GM23338 (cell line): ENCODE measurements around the gene RNF157. TPM values are rescaled to one million over a fixed set of nuclear protein-coding genes. Genes with fewer than 3 reads are reported as not detected.

Source experiments
- ATAC-seq: fragments of 200-7000 bp; cut with Tn5 transposase; 3 replicates; pipeline ENCODE4 v1.9.1; 2020
- DNase-seq: peaks from one replicate; pipeline ENCODE4 v3.0.0-alpha.2; 2015; ENCODE audit warnings: low spot score
- H2AFZ ChIP-seq: fragments of 200-600 bp; sonication (generic); 2 replicates; pipeline ENCODE4 v1.8.0; 2016; ENCODE audit warnings: antibody characterized with exemption, mild to moderate bottlenecking, moderate library complexity
- H3F3A ChIP-seq: fragments of 200-600 bp; sonication (generic); replicated peaks from 2 replicates; pipeline ENCODE4 v1.8.0; 2017; ENCODE audit warnings: antibody characterized with exemption, mixed run types, low read depth
- H3K27ac ChIP-seq: fragments of 200-600 bp; sonication (generic); 2 replicates; pipeline ENCODE4 v1.6.1; 2016; ENCODE audit warnings: low read depth
- H3K27me3 ChIP-seq: fragments of 200-600 bp; sonication (generic); 2 replicates; pipeline ENCODE4 v1.8.0; 2016; ENCODE audit warnings: mild to moderate bottlenecking, mixed run types, moderate library complexity; ENCODE audit not compliant: insufficient read depth
- H3K36me3 ChIP-seq: fragments of 200-600 bp; sonication (generic); 2 replicates; pipeline ENCODE4 v1.8.0; 2016; ENCODE audit warnings: mild to moderate bottlenecking; ENCODE audit not compliant: insufficient read depth
- H3K4me1 ChIP-seq: fragments of 200-600 bp; sonication (generic); 2 replicates; pipeline ENCODE4 v1.8.0; 2016; ENCODE audit warnings: mild to moderate bottlenecking, moderate library complexity; ENCODE audit not compliant: insufficient read depth
- H3K4me2 ChIP-seq: fragments of 200-600 bp; sonication (generic); 2 replicates; pipeline ENCODE4 v1.7.1; 2017; ENCODE audit warnings: mixed run types
- H3K4me3 ChIP-seq: fragments of 200-600 bp; sonication (generic); 2 replicates; pipeline ENCODE4 v1.6.1; 2016; ENCODE audit warnings: mixed run types
- H3K79me2 ChIP-seq: fragments of 200-600 bp; sonication (generic); replicated peaks from 2 replicates; pipeline ENCODE4 v1.8.0; 2017; ENCODE audit warnings: mild to moderate bottlenecking; ENCODE audit not compliant: insufficient read depth
- H3K9me2 ChIP-seq: fragments of 200-600 bp; sonication (generic); 2 replicates; pipeline ENCODE4 v1.8.0; 2017; ENCODE audit not compliant: insufficient read depth
- H4K20me1 ChIP-seq: fragments of 200-600 bp; sonication (generic); replicated peaks from 2 replicates; pipeline ENCODE4 v1.8.0; 2017; ENCODE audit warnings: mild to moderate bottlenecking; ENCODE audit not compliant: insufficient read depth
- H3K27ac Mint-ChIP-seq: 2 replicates; pipeline ENCODE4 v1.8.0; 2020; ENCODE audit warnings: inconsistent platforms, mild to moderate bottlenecking, moderate library complexity, mixed read lengths
- H3K27me3 Mint-ChIP-seq: 3 replicates; pipeline ENCODE4 v1.8.0; 2022; ENCODE audit warnings: low read depth, mild to moderate bottlenecking, moderate library complexity, mixed read lengths, inconsistent platforms; ENCODE audit not compliant: insufficient read depth, poor library complexity
- H3K36me3 Mint-ChIP-seq: 3 replicates; pipeline ENCODE4 v1.8.0; 2021; ENCODE audit warnings: low read depth, mild to moderate bottlenecking, inconsistent platforms, moderate library complexity, mixed read lengths
- H3K4me1 Mint-ChIP-seq: 3 replicates; pipeline ENCODE4 v1.8.0; 2020; ENCODE audit warnings: mild to moderate bottlenecking, inconsistent platforms, mixed read lengths
- H3K4me3 Mint-ChIP-seq: 3 replicates; pipeline ENCODE4 v1.8.0; 2021; ENCODE audit warnings: moderate library complexity, mild to moderate bottlenecking, inconsistent platforms, mixed read lengths
- H3K9me3 Mint-ChIP-seq: 3 replicates; pipeline ENCODE4 v1.8.0; 2020; ENCODE audit warnings: moderate library complexity, mild to moderate bottlenecking, inconsistent platforms, mixed read lengths
- CTCF ChIP-seq, 2 experiments: fragments of 200-600 bp in 1 of 2; sonication (generic) in 1 of 2; conservative IDR thresholded peaks; 2 replicates each; pipeline versions ENCODE4 v1.5.1 to v1.6.1; 2016 to 2017; ENCODE audit warnings: antibody characterized with exemption in 2 of 2, low read depth in 2 of 2, mild to moderate bottlenecking in 2 of 2, moderate library complexity in 1 of 2
- EZH2 ChIP-seq: fragments of 200-600 bp; sonication (generic); IDR thresholded peaks from one replicate; pipeline ENCODE4 v1.8.0; 2017; ENCODE audit warnings: antibody characterized with exemption, mild to moderate bottlenecking, low read depth; ENCODE audit not compliant: unreplicated experiment
- EZH2phosphoT487 ChIP-seq: fragments of 200-600 bp; sonication (generic); IDR thresholded peaks from one replicate; pipeline ENCODE4 v1.8.1; 2018; ENCODE audit warnings: antibody characterized with exemption; ENCODE audit not compliant: unreplicated experiment
- JUNB ChIP-seq: IDR thresholded peaks from one replicate; pipeline ENCODE4 v1.6.1; 2016; ENCODE audit warnings: antibody characterized with exemption; ENCODE audit not compliant: unreplicated experiment
- NANOG ChIP-seq: IDR thresholded peaks from 2 replicates; pipeline ENCODE4 v1.6.1; 2016; ENCODE audit warnings: antibody characterized with exemption, borderline replicate concordance
- POLR2AphosphoS5 ChIP-seq: IDR thresholded peaks from 2 replicates; pipeline ENCODE4 v1.6.1; 2016; ENCODE audit warnings: antibody characterized with exemption, low read depth
- STAT1 ChIP-seq: IDR thresholded peaks from one replicate; pipeline ENCODE4 v1.6.1; 2016; ENCODE audit warnings: antibody characterized with exemption; ENCODE audit not compliant: unreplicated experiment
- ZNF114 ChIP-seq: fragments of 250-450 bp; sonication (Bioruptor Pico); IDR thresholded peaks from 2 replicates; pipeline ENCODE4 v1.5.0; 2020; ENCODE audit warnings: mild to moderate bottlenecking, moderate library complexity
- polyA plus RNA-seq: library from polyadenylated mRNA; unstranded; fragments of >200 nt; fragmentation: Nextera tagmentation; extraction: Ambion mirVana; gene quantifications from 2 replicates; pipeline ENCODE4 v1.2.1, GENCODE V29; 2016
- total RNA-seq: library from RNA; depleted of rRNA; stranded (reverse); fragments of >200 nt; shearing (Covaris generic); gene quantifications from 2 replicates; pipeline ENCODE4 v1.2.3, GENCODE V29; 2014
- TF ChIP-seq, protein P1 (sequence below): IDR thresholded peaks from 2 replicates; pipeline ENCODE4 v1.6.1; 2016; ENCODE audit warnings: antibody characterized with exemption

RNF157 gene
- total and polyA plus RNA-seq, 2 experiments from 2014 or later = 7.8 to 11.7 TPM

- H2AFZ ChIP-seq = no peak overlapping the region
- no peaks in the 10 kb centered on the region for H3K79me2 ChIP-seq
- H4K20me1 ChIP-seq = no peaks in the 10 kb centered on the region
- Mint-ChIP-seq H3K9me3 (no peaks in the 10 kb centered on the region; the same call in 2 of the 3 replicates), H3K27me3 (peaks cover 19% of the 10 kb centered on the region), H3K4me3 (no peak overlapping the region), H3K4me1 (peaks cover 27% of the 10 kb centered on the region), H3K36me3 (no peaks in the 10 kb centered on the region), H3K27ac (no peak overlapping the region)
- no peak overlapping the region for H3K27ac ChIP-seq
- DNase-seq = peak; percentile 80
- H3K4me3 ChIP-seq = no peak overlapping the region
- peak; percentile 36 for ATAC-seq
- peaks cover 5% of the 10 kb centered on the region; the same call in 1 of the 2 replicates for H3K27me3 ChIP-seq
- H3K9me2 ChIP-seq = no peaks in the 10 kb centered on the region
- H3K4me2 ChIP-seq = 0 out of 2 replicates have a peak overlapping the region, but pooled peaks have one; percentile 48
- TF ChIP-seq NANOG (no peak), STAT1 (no peak), JUNB (no peak), CTCF (conservative IDR thresholded peaks at IDR 0.05; ENCODE audit: low read depth in 2 of 2) (peak; percentile 38 to 61)
- TF ChIP-seq, protein P1, sequence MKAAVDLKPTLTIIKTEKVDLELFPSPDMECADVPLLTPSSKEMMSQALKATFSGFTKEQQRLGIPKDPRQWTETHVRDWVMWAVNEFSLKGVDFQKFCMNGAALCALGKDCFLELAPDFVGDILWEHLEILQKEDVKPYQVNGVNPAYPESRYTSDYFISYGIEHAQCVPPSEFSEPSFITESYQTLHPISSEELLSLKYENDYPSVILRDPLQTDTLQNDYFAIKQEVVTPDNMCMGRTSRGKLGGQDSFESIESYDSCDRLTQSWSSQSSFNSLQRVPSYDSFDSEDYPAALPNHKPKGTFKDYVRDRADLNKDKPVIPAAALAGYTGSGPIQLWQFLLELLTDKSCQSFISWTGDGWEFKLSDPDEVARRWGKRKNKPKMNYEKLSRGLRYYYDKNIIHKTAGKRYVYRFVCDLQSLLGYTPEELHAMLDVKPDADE = no peak
- peaks cover 19% of the 10 kb centered on the region for H3F3A ChIP-seq
- H3K36me3 ChIP-seq = no peaks in the 10 kb centered on the region
- peaks cover 25% of the 10 kb centered on the region; the same call in 1 of the 2 replicates for H3K4me1 ChIP-seq
Observed at GRCh38 chr17:76124582-76125390, 115.5 kb downstream of the RNF157 start.

GRCh38 chr17:76123749-76124581 is 116.3 kb downstream of the RNF157 start:
- Histone ChIP-seq H3F3A (peaks cover 19% of the 10 kb centered on the region), H3K4me3 (no peak overlapping the region), H3K4me1 (peaks cover 29% of the 10 kb centered on the region; the same call in 1 of the 2 replicates), H3K27ac (no peak overlapping the region), H3K79me2 (no peaks in the 10 kb centered on the region), H3K27me3 (0 out of 2 replicates have a peak, but pooled peaks cover 4% of the 10 kb centered on the region), H3K36me3 (no peaks in the 10 kb centered on the region), H4K20me1 (no peaks in the 10 kb centered on the region), H2AFZ (no peak overlapping the region), H3K4me2 (no peak overlapping the region), H3K9me2 (no peaks in the 10 kb centered on the region)
- H3K27ac Mint-ChIP-seq = no peak overlapping the region
- ATAC-seq = no peak
- peaks cover 34% of the 10 kb centered on the region for H3K4me1 Mint-ChIP-seq
- DNase-seq = no peak
- no peak overlapping the region for H3K4me3 Mint-ChIP-seq
- no peaks in the 10 kb centered on the region for H3K36me3 Mint-ChIP-seq
- H3K9me3 Mint-ChIP-seq = no peaks in the 10 kb centered on the region; the same call in 2 of the 3 replicates
- H3K27me3 Mint-ChIP-seq = peaks cover 23% of the 10 kb centered on the region
- TF ChIP-seq, protein P1 = no peak
- TF ChIP-seq ZNF114 (CRISPR knock-in tag) (no peak), CTCF (conservative IDR thresholded peaks at IDR 0.05; ENCODE audit: low read depth in 2 of 2) (no peak), POLR2AphosphoS5 (no peak), EZH2phosphoT487 (no peak), NANOG (no peak), EZH2 (no peak)
